GM18505 (cell line): ENCODE data around the gene GATB.

Experiments used
- ATAC-seq: cut with Tn5 transposase; IDR thresholded peaks from one replicate; pipeline ENCODE4 v1.9.1; 2021; ENCODE audit not compliant: unreplicated experiment
- POLR2A ChIP-seq: IDR thresholded peaks from 4 replicates; pipeline ENCODE4 v1.6.1; 2011; ENCODE audit warnings: borderline replicate concordance; ENCODE audit not compliant: insufficient read depth, insufficient read length; ENCODE audit errors: extremely low read depth

The GATB gene

GRCh38 chr4:151638295-151638858 lies 122.4 kb downstream of the GATB start:
- no peak for ATAC-seq
- TF ChIP-seq POLR2A, result no peak

GRCh38 chr4:151631349-151631748 lies 129.5 kb downstream of the GATB start:
- ATAC-seq, result no peak
- no peak for TF ChIP-seq POLR2A

- no peak for TF ChIP-seq POLR2A
- ATAC-seq, result no peak
Observed at GRCh38 chr4:151629097-151629783, 131.6 kb downstream of the GATB start.

- TF ChIP-seq POLR2A, result no peak
- ATAC-seq, result no peak
Observed at GRCh38 chr4:151628001-151628608, 132.7 kb downstream of the GATB start.

- TF ChIP-seq POLR2A, result no peak
- no peak for ATAC-seq
Observed at GRCh38 chr4:151627491-151627890, 133.3 kb downstream of the GATB start.

GRCh38 chr4:151626751-151627150 lies 134.1 kb downstream of the GATB start:
- no peak for TF ChIP-seq POLR2A
- no peak for ATAC-seq

- ATAC-seq, result no peak
- TF ChIP-seq POLR2A, result no peak
Observed at GRCh38 chr4:151626228-151626627, 134.6 kb downstream of the GATB start.

- TF ChIP-seq POLR2A, result no peak
- ATAC-seq, result no peak
Observed at GRCh38 chr4:151624626-151625565, 135.9 kb downstream of the GATB start.
